ENCODE data around the gene DLGAP1. TPM values are rescaled to one million over a fixed set of nuclear protein-coding genes. Genes with fewer than 3 reads are reported as not detected.

DLGAP1 gene
- total and polyA plus RNA-seq, 2 of the 4 experiments (the other 2 are of a cell fraction) = under 0.01 to 0.09 TPM

GRCh38 chr18:4311136-4311535, 144.0 kb downstream of the DLGAP1 start:
- H2AK5ac ChIP-seq (ENCODE audit: low read depth, low read length) = no peak overlapping the region
- BruUV-seq (replicated peaks) = no TSS peak
- no peak overlapping the region for H2AK9ac ChIP-seq (replicated peaks; ENCODE audit: low read depth, low read length, poor library complexity)
- H3K4me1 ChIP-seq (ENCODE audit: control insufficient read depth, insufficient read depth, low read length) = no peaks in the 10 kb centered on the region
- H3K56ac ChIP-seq (ENCODE audit: extremely low read depth, insufficient read depth, low read length) = no peak overlapping the region
- H3K4me2 ChIP-seq (ENCODE audit: low read depth, low read length) = no peak overlapping the region
- no peak overlapping the region for H2BK120ac ChIP-seq (ENCODE audit: low read depth, low read length)
- H3K36me3 ChIP-seq (ENCODE audit: control insufficient read depth, insufficient read depth, low read length) = no peaks in the 10 kb centered on the region
- ChIA-PET CTCF (no interaction called here), POLR2A (ENCODE audit: unreplicated experiment) (no interaction called here)
- dilution Hi-C loops (cut with HindIII; ENCODE audit: low sequenced_read_pairs, unreplicated experiment) (no loop called here), in situ Hi-C loops (cut with MboI; ENCODE audit: low sequenced_read_pairs) (no loop called here), intact Hi-C loops (cut with micrococcal nuclease) (no loop called here)
- no peak overlapping the region for H4K91ac ChIP-seq (ENCODE audit: insufficient read depth, low read depth, low read length)
- H3K9me1 ChIP-seq (ENCODE audit: insufficient read depth, low read length) = no peaks in the 10 kb centered on the region
- no peak overlapping the region for H3K4ac ChIP-seq (ENCODE audit: low read depth, low read length)
- H2AFZ ChIP-seq (replicated peaks; ENCODE audit: low read length, poor library complexity) = no peak overlapping the region
- WGBS, 2 experiments (ENCODE audit: extremely low coverage in 2 of 2, insufficient read length in 1 of 2) = no CpG with 5 or more reads among the region's 1 CpG
- no peak overlapping the region for H2BK15ac ChIP-seq (ENCODE audit: low read depth, low read length)
- no peak for ATAC-seq (ENCODE audit: low read depth)
- no peak for DNase-seq
- H3K4me3 ChIP-seq (ENCODE audit: insufficient read depth, low read depth, low read length) = no peak overlapping the region
- no peak overlapping the region for H2BK20ac ChIP-seq (ENCODE audit: low read depth, low read length)
- H3K23ac ChIP-seq (ENCODE audit: low read depth, low read length) = no peak overlapping the region
- H2BK5ac ChIP-seq (ENCODE audit: low read depth, low read length, poor library complexity, severe bottlenecking) = no peak overlapping the region
- no peak overlapping the region for H3K27ac ChIP-seq (ENCODE audit: insufficient read depth, low read length)
- no peak overlapping the region for H3K18ac ChIP-seq (ENCODE audit: low read depth, low read length)
- H4K8ac ChIP-seq (ENCODE audit: low read depth in 2 of 2, low read length in 2 of 2) = no peak overlapping the region
- no peak overlapping the region for H3K14ac ChIP-seq (replicated peaks; ENCODE audit: low read depth, low read length)
- H3K79me1 ChIP-seq (ENCODE audit: low read depth in 1 of 2, low read length in 2 of 2) = no peaks in the 10 kb centered on the region
- TF ChIP-seq SMC3 (IDR thresholded peaks at IDR 0.05; ENCODE audit: low read depth, low read length) (no peak), MAFK (IDR thresholded peaks at IDR 0.05; ENCODE audit: low read depth, low read length) (no peak), BHLHE40 (IDR thresholded peaks at IDR 0.05; ENCODE audit: low read depth, low read length) (no peak), CHD1 (IDR thresholded peaks at IDR 0.05; ENCODE audit: low read depth, low read length) (no peak), CEBPB (IDR thresholded peaks at IDR 0.05; ENCODE audit: low read depth, low read length) (no peak), MXI1 (IDR thresholded peaks at IDR 0.05; ENCODE audit: borderline replicate concordance, low read depth, low read length) (no peak), MAZ (IDR thresholded peaks at IDR 0.05; ENCODE audit: borderline replicate concordance, low read depth, low read length) (no peak)
- TF ChIP-seq, protein P1, sequence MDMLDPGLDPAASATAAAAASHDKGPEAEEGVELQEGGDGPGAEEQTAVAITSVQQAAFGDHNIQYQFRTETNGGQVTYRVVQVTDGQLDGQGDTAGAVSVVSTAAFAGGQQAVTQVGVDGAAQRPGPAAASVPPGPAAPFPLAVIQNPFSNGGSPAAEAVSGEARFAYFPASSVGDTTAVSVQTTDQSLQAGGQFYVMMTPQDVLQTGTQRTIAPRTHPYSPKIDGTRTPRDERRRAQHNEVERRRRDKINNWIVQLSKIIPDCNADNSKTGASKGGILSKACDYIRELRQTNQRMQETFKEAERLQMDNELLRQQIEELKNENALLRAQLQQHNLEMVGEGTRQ (IDR thresholded peaks at IDR 0.05; ENCODE audit: low read depth, low read length) = no peak
- H3K27me3 ChIP-seq (ENCODE audit: control insufficient read depth, insufficient read depth, low read length) = no peaks in the 10 kb centered on the region
- H4K20me1 ChIP-seq (ENCODE audit: insufficient read depth, low read length) = no peaks in the 10 kb centered on the region
- H3K9me3 ChIP-seq (ENCODE audit: control insufficient read depth, insufficient read depth, low read length) = no peaks in the 10 kb centered on the region
- H3K9ac ChIP-seq (ENCODE audit: low read depth, low read length) = no peak overlapping the region
- no peak overlapping the region for H4K5ac ChIP-seq (ENCODE audit: low read depth, low read length)
